ENCODE results near the gene EHMT1.

EHMT1 gene

DNA sequence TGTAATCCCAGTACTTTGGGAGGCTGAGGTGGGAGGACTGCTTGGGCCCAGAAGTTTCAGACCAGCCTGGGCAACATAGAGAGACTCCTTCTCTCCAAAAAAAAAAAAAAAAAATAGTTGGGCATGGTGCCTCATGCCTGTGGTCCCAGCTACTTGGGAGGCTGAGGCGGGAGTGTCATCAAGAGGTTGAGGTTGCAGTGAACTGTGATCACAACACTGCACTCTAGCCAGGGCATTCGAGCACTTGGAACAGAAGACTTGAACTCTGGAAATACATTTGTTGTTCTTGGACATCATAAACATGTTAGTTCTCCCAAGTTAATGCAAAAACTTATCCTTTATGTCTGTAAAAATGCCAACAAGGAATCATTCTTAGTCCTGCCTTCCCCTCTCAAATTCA is 29.6 kb downstream of the EHMT1 start:
- no peak for DNase-seq

DNA sequence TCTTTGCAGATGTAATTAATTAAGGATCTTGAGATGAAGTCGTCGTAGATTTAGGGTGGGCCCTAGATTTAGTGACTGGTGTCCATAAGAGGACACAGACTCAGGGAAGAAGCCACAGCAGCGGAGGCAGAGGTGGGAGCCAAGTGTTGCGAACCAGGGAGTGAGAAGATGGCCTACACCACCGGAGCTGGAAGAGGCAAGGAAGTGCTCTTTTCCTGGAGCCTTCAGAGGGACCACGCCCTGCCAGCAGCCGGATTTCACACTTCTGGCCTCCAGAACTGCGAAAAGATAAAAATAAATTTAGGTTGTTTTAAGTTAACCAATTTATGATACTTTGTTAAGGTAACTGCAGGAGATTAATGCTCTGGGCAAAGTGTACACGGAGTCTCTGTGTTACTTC is 30.7 kb downstream of the EHMT1 start:
- no peak for DNase-seq

DNA sequence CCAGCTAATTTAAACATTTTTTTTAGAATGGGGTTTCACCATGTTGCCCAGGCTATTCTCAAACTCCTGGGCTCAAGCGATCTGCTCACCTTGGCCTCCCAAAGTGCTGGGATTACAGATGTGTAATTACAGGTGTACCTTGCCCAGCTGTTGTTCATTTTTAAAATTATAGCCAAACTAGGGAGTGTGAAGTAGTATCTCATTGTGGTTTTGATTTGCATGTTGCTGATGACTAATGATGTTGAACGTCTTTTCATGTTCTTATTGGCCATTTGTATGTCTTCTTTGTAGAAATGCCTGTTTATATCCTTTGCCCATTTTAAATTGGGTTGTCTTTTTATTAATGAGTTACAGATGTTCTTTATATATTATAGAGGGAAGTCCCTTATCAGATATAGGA is 31.5 kb downstream of the EHMT1 start:
- DNase-seq = no peak

DNA sequence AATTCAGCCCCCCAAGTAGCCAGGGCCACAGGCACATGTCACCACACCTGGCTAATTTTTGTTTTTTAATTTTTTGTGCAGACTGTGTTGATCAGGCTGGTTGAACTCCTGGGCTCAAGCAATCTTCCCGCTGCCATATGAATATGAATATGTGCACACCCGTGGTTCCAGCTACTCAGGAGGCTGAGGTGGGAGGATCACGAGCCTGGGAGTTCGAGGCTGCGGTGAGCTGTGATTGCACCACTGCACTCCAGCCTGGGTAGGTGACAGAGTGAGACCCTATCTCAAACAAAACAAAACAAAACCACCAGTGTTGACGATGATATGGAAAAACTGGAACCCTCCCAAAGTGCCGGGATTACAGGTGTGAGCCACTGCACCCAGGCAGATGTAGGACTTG is 32.0 kb downstream of the EHMT1 start:
- no peak for DNase-seq

DNA sequence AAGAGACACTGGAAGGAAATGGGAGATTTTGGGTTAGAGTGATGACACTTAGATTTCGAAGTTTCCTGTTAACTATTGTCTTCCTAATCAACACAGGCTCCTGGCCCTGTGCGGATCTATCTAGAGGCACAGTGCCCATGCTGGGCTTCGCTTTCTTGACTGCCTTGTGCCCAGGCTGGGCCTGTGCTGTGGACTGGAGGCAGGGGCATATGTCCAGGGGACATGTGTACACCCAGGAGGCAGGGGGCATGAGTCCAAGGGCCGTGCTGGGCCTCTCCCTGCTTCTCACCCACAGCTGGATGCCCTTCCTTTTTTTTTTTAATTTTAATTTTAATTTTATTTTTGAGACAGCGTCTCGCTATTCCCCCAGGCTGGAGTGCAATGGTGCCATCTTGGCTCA is 37.6 kb downstream of the EHMT1 start:
- no peak for DNase-seq

DNA sequence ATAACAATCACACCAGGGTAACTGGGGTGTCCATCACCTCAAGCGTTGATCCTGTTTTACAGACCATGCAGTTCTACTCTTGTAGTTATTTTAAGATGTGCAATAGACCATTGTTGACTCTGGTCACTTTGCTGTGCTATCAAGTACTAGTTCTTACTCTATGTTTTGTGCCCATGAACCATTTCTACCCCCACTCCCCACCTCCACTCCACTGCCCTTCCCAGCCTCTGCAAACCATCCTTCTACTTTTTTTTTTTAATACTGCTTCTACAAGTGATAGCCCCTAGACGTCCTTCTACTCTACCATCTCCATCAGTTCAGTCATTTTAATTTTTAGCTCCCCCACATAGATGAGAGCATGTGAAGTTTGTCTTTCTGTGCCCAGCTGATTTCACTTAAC is 38.8 kb downstream of the EHMT1 start:
- no peak for DNase-seq

DNA sequence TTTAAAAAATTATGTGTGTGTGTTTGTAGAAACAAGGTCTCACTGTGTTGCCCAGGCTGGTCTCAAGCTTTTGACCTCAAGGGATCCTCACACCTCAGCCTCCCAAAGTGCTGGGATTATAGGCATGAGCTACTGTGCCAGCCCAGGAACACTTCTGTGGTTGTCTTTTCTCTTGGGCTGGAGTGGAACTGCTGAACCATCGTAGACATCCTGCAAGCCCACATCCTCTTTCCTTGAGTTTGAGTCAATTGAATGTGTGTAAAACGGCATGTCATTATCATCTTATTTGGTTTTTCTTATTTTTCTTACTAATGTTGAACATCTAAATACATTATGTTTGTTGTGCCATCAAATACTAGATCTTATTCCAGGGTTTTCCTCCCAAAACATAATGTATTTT is 40.0 kb downstream of the EHMT1 start:
- DNase-seq = no peak

DNA sequence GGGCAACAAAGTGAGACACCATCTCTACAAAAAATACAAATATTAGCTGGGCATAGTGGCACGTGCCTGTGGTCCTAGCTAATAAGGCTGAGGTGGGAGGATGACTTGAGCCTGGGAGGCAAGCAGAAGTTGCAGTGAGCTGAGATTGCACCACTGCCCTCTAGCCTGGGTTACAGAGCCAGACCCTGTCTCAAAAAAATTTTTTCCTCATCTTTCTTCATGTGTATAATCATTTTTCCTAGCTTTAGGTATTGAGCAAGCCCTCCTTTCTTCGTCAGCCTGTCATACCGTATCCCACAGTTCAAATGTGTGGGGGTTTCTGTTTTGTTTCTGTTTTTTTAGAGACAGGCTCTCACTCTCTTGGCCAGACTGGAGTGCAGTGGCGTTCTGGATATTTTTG is 41.3 kb downstream of the EHMT1 start:
- DNase-seq = no peak

DNA sequence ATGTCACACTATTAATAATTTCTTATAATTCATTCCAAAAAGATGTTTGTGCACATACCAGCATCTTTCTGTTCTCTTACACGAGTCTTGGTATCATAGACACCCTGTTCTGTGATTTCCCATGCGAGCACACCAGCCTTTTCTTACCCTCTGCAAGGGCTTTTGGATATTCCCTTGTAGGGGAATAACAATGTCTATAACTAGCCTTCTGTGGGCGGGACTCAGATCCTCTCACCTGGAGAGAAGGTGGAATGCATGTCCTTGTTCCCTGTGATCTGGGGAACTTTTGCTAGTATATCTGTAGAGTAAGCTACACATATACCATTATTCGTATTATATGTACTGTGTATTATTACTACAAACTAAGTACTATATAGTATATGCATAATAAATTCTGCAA is 44.8 kb downstream of the EHMT1 start:
- no peak for DNase-seq

DNA sequence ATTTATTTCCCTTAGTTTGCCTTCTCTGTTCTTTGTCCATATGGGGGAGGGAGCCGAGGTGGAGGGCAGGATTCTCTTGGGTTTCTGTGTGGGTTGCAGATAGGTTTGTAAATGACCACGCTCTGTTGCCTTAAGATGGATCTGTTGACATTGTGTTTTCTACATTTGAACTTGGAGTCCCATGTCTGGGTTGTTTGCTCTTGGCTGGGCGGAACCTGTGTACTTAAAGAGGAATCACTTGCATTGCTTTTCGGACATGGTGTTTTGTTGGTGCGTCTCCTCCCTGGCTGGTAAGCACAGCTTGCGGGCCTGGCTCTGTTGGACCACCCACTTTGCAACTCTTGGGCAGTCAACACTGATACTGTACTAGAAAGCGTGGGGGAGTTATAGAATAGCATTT is 45.9 kb downstream of the EHMT1 start:
- DNase-seq = no peak

DNA sequence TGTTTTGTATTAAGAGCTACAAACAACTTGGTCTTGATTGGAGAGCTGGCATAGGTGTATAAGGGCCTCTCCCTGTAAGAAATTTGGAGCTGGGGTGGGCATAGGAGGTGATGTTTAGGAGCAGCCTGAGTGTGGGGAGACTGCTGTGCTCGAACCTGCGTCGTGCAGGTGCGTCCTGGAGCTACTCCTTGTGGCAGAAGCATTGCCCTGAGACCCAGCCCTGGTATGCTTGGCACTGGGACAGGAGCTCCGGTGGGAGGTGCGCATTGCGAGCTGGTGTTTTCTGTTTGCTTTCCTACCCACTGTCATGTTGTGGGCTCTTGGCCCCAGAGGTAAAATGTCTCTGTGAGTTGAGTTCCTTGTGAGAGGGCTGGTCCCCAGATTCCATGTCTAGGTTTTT is 46.4 kb downstream of the EHMT1 start:
- no peak for DNase-seq

DNA sequence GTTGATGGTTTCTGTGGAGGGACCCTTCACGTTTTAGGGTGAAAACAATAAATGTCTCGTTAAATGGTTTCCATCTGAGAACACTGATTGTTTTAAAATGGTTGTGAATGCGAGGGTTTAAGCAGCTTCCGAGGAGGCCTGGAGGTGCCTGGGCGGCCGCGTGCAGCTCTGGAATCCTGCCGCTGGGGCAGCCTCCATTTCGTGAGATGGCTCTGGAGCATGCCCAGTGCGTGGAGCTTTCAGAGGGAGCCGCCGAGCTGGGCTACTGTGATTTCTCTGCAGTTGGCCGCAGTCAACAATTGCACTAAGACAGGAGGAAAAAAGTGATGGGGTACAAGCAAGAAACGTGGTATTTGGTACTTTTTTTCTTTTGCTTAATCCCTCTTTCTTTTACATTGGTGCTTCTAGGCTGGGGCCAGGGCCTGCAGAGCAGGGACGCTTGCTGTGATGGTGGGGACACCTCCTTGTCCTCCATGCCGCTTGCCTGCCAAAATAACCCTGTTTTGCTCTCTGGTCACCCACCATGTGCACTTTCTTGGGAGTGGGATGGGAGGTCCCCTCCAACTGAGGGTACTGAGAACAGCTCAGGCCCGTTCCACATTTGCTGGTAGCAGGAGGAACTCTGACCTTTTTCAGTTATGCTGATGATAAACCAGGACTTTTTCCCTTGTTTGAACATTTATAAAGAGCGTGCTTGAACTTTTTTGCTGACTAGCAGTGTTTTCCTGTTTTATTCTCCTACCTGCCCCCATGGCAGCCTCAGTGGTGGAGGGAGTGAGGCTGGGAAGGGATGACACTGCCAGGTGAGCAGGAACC is 47.1 kb downstream of the EHMT1 start:
- no peak for DNase-seq

DNA sequence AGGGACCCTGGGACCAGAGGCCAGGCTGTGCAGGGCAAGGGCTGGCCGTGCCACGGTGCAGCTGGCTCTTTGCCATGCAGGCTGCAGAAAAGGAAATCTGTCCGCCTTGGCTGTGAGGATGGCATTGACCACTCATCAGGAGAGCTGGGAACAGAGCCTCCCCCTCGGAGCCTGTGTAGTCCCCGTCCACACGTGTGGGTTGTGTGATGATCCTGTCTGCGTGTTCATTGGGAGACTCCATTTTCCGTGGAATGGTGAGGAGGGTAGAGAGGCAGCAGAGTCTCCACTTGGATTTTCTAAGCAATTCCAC is 47.7 kb downstream of the EHMT1 start:
- no peak for DNase-seq

DNA sequence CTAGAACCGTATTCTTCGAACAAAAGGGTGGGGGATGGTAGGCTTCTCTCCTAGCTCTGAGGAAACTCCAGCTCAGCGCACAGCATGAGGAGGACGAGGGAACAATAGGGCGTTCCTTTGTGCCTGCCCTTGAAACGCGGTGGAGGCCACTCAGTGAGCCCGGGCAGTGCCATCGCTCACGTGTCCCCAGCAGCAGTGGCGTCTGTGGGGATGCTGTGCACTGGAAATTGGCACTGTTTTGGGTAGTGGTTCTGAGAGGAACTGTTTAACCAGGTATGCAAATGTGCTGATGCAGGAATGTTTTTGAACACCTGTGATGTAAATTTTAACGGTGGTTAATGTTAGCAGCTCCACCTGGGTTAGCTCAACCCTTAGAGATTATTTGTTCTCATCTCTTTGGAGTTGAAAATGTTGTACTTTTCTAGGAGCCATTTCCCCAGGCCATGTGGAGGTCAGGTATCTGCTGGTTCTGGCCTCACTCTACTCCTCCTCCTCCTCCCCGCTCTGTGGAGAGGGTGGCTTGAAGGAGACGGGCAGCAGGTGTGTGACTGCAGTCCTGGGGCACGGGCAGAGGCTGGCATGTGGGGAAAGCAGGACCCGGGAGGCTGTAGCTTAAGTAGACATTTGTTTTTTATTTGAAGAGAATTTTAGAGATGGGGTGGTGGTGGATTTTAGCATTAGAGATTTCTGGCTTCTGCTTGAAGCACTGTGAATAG is 48.3 kb downstream of the EHMT1 start:
- no peak for DNase-seq

DNA sequence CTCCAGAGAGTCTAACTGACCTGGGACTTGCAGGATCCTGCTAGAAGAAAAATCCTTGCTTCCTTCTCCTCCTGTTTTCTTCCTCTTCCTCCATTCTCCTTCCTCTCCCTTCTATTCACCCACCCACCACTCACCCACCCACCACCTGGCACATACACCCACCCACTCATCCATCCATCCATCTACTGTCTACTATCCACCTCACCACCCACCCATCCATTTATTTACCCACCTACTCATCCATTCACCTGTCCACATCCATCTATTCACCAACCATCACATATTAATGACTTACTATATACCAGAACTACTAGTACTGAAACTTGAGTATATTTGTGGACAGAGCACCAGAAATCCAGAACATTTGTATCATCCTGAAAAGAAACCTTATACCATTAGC is 49.4 kb downstream of the EHMT1 start:
- no peak for DNase-seq

DNA sequence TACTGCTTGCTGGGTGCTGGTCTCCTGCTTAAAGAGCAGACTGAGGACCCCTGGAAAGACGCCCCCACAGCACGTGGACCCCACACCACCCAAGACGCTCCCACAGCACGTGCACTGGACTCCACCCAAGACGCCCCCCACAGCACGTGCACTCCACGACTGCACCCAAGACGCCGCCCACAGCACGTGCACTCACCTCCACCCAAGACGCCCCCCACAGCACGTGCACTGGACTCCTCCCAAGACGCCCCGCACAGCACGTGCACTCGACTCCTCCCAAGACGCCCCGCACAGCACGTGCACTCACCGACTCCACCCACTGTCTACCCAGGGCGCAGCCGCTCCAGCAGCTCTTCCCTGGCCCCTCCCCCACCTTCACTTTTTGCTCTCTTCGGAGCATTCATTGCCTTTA is 50.5 kb downstream of the EHMT1 start:
- DNase-seq = no peak

DNA sequence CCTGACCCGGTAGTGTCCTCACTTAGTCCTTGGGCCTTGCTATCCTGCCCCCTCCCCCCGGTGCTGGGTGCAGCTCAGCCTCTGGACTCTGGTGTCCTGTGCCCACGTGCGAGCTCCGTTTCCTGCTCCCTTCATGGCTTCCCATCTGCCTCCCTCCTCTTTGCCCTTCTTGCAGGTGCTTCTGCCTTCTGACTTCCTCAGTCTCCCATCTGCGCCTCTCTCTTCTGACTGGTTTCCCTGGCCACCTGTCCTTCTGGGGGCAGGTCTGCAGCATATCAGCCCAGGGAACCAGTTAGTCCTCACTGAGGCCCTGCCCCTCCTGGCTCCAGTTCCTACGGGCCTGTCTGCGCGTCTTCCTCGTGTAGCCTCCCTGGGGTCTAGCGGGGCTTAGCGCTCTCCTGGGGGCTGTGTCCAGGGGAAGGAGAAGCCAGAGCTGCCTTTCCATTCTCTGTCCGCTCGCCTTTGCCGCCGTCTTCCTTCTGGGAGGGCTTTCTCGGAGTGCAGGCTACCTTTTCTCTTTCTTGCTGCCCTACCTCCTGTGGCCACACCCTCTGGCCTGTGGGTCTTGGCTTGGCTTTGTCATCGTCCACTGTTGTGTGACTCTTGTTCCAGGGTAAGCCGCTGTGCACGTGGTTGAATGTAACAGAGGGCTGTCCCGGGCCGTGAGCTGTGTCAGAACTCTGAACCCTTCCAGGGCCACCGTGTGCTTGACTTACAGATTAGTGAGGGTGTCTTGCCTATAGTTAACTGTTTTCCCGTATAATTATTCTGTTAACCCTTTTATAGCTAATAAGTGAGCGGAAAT is 51.8 kb downstream of the EHMT1 start:
- DNase-seq = no peak

DNA sequence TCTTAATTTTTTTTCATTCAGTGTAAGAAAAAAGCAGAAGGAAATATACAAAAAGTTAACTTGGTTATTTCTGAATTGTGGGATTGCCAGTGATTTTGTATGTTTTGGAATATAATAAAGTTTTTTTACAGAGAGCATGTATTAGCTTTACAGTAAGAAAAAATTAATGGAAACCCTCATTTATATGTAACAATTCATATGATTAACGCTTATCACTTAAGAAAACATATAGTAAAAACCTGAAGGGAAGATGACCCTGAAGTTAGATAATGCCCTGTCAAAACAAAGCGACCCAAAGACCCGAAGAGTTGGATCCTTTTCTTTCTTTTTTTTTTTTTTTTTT is 52.4 kb downstream of the EHMT1 start:
- DNase-seq = no peak

DNA sequence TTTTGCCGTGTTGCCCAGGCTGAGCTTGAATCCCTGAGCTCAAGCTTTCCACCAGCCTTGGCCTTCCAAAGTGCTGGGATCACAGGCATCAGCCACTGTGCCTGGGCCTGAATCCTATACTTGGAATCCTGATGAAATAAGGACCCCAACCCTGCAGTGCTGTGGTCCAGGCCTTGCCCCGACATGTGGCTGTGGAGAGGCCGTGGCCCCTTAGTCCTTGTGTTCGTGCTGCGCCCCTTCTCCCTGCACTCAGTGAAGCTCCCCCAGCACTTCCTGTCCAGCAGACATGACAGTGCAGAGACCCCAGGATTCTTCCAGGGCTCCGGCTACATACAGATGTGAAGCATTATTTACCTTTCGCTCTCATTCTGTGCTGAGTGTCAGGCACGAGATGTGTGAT is 52.9 kb downstream of the EHMT1 start:
- no peak for DNase-seq

DNA sequence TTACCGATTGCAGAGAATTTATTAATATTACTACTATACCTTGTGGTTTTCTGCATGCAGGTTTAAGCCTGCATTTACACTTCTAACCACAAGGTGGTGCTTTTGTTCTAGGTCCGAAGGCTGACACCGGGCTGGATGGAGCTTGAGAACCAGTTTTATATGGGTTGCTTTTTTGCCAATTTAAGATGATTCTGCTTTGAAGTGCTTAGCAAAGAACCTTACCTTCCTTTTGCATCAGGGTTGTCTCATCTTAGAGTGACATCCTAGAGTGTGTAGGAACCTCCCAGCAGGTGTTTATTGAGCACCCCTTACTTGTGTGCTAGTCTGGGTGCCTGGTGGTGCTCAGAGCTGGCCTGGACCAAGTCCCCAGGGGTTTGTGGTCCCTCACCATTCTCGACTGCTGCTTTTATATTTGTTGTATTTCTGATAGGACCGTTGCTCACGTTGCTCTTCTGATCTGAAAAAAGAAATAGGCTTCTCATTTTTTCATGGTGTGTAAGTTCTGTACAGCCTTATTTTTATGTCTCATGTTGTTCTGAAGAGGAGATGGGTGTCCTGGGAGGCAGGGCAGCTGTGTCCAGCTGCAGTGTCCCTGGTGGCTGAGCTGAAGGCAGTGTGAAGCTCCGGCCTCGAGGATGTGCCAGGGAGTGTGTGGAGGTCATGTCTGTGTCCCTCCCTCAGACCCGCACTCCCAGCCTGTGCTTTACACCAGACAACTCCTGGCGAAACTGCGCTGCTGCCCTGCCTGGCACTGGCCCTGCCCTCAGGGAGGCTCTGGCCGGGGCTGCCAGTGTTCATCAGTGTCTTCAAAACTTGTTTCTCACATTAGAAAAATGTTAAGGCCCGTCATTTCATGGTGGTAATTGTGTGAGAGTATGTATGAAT is 54.3 kb downstream of the EHMT1 start:
- DNase-seq = no peak

DNA sequence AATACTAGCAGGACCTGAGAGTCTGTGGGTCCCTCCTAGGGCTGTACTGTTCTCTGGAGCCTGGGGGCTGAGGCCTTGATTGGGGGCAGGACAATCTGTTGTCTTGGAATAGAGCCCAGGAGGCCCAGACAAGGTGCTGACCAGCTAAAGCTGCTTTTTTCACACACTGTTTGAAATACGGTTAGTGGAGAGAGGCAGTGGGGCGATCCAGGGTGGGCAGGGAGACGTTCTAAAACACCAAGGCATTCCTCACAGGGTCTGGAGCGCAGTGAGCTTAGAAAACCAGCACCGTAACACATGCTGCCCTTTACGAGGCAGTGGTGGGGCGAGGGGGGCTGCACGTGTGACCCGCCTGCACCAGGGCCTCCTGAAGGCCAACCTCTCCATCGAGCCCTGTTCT is 55.1 kb downstream of the EHMT1 start:
- DNase-seq = no peak

DNA sequence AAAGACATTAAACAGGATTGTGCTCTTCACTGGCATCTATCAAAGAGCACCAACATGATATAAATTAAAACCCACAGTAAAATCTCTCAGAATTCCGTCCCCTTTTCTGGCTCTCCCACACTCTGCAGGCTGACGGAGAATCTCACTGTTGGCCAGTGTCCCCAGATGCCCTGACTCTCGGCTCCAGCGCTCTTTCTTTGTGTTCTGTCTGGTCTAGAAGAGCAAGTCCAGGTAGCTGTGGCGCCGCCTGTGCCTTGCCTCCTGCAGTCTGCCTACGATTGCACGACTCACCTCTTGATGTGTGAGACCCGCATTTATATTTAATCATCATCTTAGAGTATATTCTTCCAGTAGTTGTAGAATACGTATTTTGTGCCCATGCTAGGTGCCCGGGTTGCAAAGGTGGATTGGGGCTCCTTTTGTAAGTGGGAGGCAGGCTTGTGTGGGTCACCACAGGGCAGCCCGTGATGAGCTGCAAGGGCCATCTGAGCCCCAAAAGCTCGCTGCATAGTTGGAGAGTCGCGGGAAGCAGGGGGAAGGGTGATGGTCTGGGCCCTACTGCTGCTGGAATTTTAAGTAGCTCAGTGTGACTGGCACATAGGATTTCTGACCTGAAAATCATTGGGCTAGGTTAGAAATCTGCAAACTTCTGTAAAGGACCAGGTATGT is 55.6 kb downstream of the EHMT1 start:
- DNase-seq = no peak

DNA sequence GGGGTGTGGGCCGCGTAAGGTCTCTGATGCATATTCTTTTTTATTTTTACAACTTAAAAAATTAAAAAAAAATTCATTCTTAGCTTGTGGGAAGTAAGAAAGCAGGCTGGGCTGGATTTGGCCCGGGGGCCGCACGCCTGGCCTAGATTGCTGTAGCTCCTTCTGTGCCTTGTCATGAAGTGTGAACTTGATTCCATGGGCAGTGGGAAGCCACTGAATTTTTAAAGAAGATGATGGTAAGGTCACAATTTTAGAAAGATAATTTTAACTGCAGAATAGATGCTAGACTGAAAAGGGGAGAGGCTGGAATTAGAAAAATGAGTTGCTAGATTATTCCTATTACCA is 56.1 kb downstream of the EHMT1 start:
- DNase-seq = no peak
